ENCODE measurements around the gene RPL32.
"Not testable (repeated sequence)": the region's sequence is repeated elsewhere in the genome, so short reads cannot be mapped to it uniquely, and the experiment has no call there.

RPL32 gene

DNA sequence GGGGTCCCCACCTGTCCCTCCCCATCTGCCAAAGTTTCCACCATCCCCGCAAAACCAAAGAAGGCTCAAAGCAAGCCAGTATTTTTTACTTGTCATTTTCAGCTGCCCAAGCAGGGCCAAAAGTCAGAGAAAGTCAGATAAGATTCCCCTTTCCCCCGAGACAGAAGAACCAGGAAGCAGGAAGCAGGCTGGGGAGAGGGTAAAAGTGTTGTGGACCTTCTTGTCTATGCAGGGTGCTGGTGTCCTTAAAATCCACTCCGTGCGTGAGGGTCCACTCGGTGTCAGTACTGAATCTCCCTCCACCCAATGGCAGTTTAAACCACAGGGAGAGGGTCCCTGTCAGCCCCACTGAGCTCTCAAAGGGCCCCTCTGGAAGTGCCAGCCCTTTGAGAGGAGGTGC is 20.2 kb upstream of the RPL32 start:
- Histone ChIP-seq H3K27ac (no peak overlapping the region), H3K27me3 (no peaks in the 10 kb centered on the region), H3K36me3 (no peaks in the 10 kb centered on the region), H3K9me3 (no peaks in the 10 kb centered on the region), H3K4me3 (ENCODE audit: low read depth in 1 of 2, low read length in 1 of 2) (no peak overlapping the region), H3K4me1 (ENCODE audit: control insufficient read depth in 1 of 2, insufficient read depth in 1 of 2, low read depth in 1 of 2, low read length in 1 of 2) (no peaks in the 10 kb centered on the region)
- TF ChIP-seq, protein P1, sequence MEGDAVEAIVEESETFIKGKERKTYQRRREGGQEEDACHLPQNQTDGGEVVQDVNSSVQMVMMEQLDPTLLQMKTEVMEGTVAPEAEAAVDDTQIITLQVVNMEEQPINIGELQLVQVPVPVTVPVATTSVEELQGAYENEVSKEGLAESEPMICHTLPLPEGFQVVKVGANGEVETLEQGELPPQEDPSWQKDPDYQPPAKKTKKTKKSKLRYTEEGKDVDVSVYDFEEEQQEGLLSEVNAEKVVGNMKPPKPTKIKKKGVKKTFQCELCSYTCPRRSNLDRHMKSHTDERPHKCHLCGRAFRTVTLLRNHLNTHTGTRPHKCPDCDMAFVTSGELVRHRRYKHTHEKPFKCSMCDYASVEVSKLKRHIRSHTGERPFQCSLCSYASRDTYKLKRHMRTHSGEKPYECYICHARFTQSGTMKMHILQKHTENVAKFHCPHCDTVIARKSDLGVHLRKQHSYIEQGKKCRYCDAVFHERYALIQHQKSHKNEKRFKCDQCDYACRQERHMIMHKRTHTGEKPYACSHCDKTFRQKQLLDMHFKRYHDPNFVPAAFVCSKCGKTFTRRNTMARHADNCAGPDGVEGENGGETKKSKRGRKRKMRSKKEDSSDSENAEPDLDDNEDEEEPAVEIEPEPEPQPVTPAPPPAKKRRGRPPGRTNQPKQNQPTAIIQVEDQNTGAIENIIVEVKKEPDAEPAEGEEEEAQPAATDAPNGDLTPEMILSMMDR (IDR thresholded peaks at IDR 0.05): no peak

DNA sequence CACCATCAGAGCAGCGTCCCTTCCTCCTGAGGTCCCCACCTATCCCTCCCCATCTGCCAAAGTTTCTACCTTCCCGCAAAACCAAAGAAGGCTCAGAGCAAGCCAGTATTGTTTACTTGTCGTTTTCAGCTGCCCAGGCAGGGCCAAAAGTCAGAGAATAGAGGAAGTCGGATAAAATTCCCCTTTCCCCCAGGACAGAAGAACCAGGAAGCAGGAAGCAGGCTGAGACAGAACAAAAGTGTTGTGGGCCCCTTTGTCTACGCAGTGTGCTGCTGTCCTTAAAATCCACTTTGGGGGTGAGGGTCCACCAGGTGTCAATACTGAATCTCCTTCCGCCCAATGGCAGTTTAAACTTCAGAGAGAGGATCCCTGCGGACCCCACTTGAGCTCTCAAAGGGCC is 18.5 kb upstream of the RPL32 start:
- Histone ChIP-seq H3K27me3 (no peaks in the 10 kb centered on the region), H3K9me3 (no peaks in the 10 kb centered on the region), H3K4me3 (ENCODE audit: low read depth in 1 of 2, low read length in 1 of 2) (no peak overlapping the region), H3K36me3 (no peaks in the 10 kb centered on the region), H3K27ac (no peak overlapping the region), H3K4me1 (ENCODE audit: control insufficient read depth in 1 of 2, insufficient read depth in 1 of 2, low read depth in 1 of 2, low read length in 1 of 2) (no peaks in the 10 kb centered on the region)
- TF ChIP-seq, protein P1 (IDR thresholded peaks at IDR 0.05): no peak

DNA sequence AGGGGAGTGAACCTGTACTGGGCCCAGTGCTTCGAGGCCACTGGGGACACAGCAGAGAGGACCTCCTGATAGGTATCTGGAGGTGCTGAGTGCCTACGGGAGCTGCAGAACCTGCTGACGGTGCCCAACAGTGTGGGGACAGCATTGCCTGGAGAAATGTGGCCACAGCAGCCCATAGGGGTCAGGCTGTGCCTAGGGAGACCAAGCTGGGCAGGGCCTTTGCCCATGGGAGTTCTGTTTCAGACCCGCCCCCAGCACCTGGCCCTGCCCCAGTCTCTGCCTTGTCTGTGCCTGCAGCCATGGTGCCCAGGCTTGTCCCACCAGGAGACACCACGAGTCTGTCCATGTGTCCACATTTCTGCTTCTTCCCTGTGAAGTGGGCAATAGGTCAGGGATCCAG is 15.3 kb upstream of the RPL32 start:
- H3K36me3 ChIP-seq: no peaks in the 10 kb centered on the region
- H3K4me1 ChIP-seq (ENCODE audit: control insufficient read depth in 1 of 2, insufficient read depth in 1 of 2, low read depth in 1 of 2, low read length in 1 of 2): no peaks in the 10 kb centered on the region
- no peak overlapping the region for H3K27ac ChIP-seq
- H3K27me3 ChIP-seq: peaks cover 20% of the 10 kb centered on the region
- TF ChIP-seq, protein P1 (IDR thresholded peaks at IDR 0.05): no peak
- no peaks in the 10 kb centered on the region for H3K9me3 ChIP-seq
- H3K4me3 ChIP-seq (ENCODE audit: low read depth in 1 of 2, low read length in 1 of 2): no peak overlapping the region

DNA sequence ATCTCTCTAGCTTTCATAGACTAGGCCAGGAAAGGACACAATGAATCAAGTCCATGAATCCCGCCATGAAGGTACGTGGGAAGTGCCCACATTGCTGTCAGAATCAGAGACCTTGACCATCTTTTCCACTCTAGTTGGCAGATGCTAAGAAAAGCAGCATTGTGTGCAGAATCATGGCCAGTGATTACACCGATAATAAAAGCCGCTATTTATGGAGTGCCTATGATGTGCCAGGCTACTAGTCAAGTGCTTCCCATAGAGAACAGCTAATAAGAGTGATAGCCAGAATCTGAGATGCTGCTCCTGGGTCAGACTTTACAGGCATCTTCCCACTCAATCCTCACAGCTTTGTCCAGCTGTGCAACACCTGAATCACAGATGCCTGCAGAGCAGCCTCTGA is 13.2 kb upstream of the RPL32 start:
- H3K27me3 ChIP-seq: peaks cover 20% of the 10 kb centered on the region
- no peak overlapping the region for H3K27ac ChIP-seq
- no peaks in the 10 kb centered on the region for H3K36me3 ChIP-seq
- no peaks in the 10 kb centered on the region for H3K9me3 ChIP-seq
- TF ChIP-seq, protein P1 (IDR thresholded peaks at IDR 0.05): no peak
- no peak overlapping the region for H3K4me3 ChIP-seq (ENCODE audit: low read depth in 1 of 2, low read length in 1 of 2)
- H3K4me1 ChIP-seq (ENCODE audit: control insufficient read depth in 1 of 2, insufficient read depth in 1 of 2, low read depth in 1 of 2, low read length in 1 of 2): no peaks in the 10 kb centered on the region

DNA sequence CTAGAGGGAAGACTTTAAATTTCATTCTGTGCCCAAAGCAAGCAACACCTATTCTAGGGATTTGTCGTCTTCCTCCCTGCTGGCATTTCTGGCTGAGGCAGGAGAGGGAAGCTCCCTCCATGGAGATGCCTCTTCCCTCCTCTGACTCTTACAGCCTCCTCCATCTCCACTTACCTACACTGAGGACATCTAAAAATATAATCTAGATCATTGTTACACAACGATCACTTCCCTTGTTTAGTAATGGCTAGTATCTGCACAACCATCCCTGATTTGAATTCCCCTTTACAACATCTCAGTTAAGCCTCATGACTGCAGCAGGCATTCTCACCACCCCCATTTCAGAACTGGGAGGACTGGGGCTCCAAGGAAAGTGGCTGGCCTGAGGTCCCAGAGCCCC is 12.5 kb upstream of the RPL32 start:
- H3K4me1 ChIP-seq (ENCODE audit: control insufficient read depth in 1 of 2, insufficient read depth in 1 of 2, low read depth in 1 of 2, low read length in 1 of 2); H3K36me3 ChIP-seq; H3K4me3 ChIP-seq (ENCODE audit: low read depth in 1 of 2, low read length in 1 of 2); H3K9me3 ChIP-seq; H3K27ac ChIP-seq: not testable (repeated sequence)
- peaks cover 20% of the 10 kb centered on the region for H3K27me3 ChIP-seq

DNA sequence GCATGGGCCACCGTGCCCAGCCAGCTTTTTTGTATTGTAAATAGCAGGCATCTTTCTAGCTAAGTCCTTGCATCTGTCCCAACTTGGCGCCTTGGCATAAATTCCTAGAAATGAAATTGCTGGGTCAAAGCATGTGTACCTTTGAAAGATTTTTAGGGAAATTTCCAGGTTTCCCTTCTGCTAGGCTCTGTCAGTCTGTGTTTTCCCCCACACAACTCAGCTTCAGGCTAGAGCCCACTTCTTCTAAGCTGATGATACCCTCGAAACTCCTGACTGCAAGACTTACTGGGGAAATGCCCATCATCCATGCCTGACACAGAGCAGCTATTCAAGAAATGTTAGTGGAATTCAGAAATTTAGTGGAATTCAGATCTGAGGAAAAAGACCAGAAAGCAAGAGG is 10.8 kb upstream of the RPL32 start:
- H3K9me3 ChIP-seq: no peaks in the 10 kb centered on the region
- no peaks in the 10 kb centered on the region for H3K36me3 ChIP-seq
- TF ChIP-seq, protein P1 (IDR thresholded peaks at IDR 0.05): no peak
- no peak overlapping the region for H3K27ac ChIP-seq
- no peaks in the 10 kb centered on the region for H3K4me1 ChIP-seq (ENCODE audit: control insufficient read depth in 1 of 2, insufficient read depth in 1 of 2, low read depth in 1 of 2, low read length in 1 of 2)
- no peak overlapping the region for H3K4me3 ChIP-seq (ENCODE audit: low read depth in 1 of 2, low read length in 1 of 2)
- H3K27me3 ChIP-seq: peaks cover 20% of the 10 kb centered on the region
